Measurements from ENCODE around the gene LMX1A.

LMX1A gene

GRCh38 chr1:165153182-165153581 is 203.3 kb downstream of the LMX1A start:
- H3K27me3 ChIP-seq (ENCODE audit: control insufficient read depth, insufficient read depth, low read length), result peaks cover 25% of the 10 kb centered on the region; the same call in 1 of the 2 replicates
- H3K4me3 ChIP-seq (ENCODE audit: low read depth, low read length), result no peak overlapping the region
- no peak overlapping the region for H3K9ac ChIP-seq (ENCODE audit: low read length)
- no peaks in the 10 kb centered on the region; the same call in none of the 2 replicates for H3K9me3 ChIP-seq (ENCODE audit: control insufficient read depth, insufficient read depth, low read depth, low read length)
- no peaks in the 10 kb centered on the region for H3K4me1 ChIP-seq (ENCODE audit: control insufficient read depth, insufficient read depth, low read length)
- no peak overlapping the region for H3K27ac ChIP-seq (ENCODE audit: low read depth, low read length)
- H3K36me3 ChIP-seq (ENCODE audit: control insufficient read depth, insufficient read depth, low read length), result no peaks in the 10 kb centered on the region

- H3K27me3 ChIP-seq (ENCODE audit: control insufficient read depth, insufficient read depth, low read length), result peaks cover 22% of the 10 kb centered on the region; the same call in 1 of the 2 replicates
- no peak overlapping the region for H3K4me3 ChIP-seq (ENCODE audit: low read depth, low read length)
- no peaks in the 10 kb centered on the region; the same call in none of the 2 replicates for H3K9me3 ChIP-seq (ENCODE audit: control insufficient read depth, insufficient read depth, low read depth, low read length)
- no peak overlapping the region for H3K27ac ChIP-seq (ENCODE audit: low read depth, low read length)
- H3K36me3 ChIP-seq (ENCODE audit: control insufficient read depth, insufficient read depth, low read length), result no peaks in the 10 kb centered on the region
- no peaks in the 10 kb centered on the region for H3K4me1 ChIP-seq (ENCODE audit: control insufficient read depth, insufficient read depth, low read length)
- H3K9ac ChIP-seq (ENCODE audit: low read length), result no peak overlapping the region
Measured at GRCh38 chr1:165152727-165153126, 203.8 kb downstream of the LMX1A start.

GRCh38 chr1:165152109-165152508 is 204.4 kb downstream of the LMX1A start:
- Histone ChIP-seq H3K9me3 (ENCODE audit: control insufficient read depth, insufficient read depth, low read depth, low read length) (no peaks in the 10 kb centered on the region; the same call in none of the 2 replicates), H3K27me3 (ENCODE audit: control insufficient read depth, insufficient read depth, low read length) (peaks cover 19% of the 10 kb centered on the region; the same call in 1 of the 2 replicates), H3K36me3 (ENCODE audit: control insufficient read depth, insufficient read depth, low read length) (no peaks in the 10 kb centered on the region), H3K9ac (ENCODE audit: low read length) (no peak overlapping the region), H3K4me1 (ENCODE audit: control insufficient read depth, insufficient read depth, low read length) (no peaks in the 10 kb centered on the region), H3K4me3 (ENCODE audit: low read depth, low read length) (no peak overlapping the region), H3K27ac (ENCODE audit: low read depth, low read length) (no peak overlapping the region)

Data from HUES6 (cell line).